ENCODE data around the gene HPCAL1. TPM values are rescaled to one million over a fixed set of nuclear protein-coding genes. Genes with fewer than 3 reads are reported as not detected.

The HPCAL1 gene
- total and polyA plus RNA-seq, 2 experiments from 2014 or later, result 8.3 to 25.4 TPM

DNA sequence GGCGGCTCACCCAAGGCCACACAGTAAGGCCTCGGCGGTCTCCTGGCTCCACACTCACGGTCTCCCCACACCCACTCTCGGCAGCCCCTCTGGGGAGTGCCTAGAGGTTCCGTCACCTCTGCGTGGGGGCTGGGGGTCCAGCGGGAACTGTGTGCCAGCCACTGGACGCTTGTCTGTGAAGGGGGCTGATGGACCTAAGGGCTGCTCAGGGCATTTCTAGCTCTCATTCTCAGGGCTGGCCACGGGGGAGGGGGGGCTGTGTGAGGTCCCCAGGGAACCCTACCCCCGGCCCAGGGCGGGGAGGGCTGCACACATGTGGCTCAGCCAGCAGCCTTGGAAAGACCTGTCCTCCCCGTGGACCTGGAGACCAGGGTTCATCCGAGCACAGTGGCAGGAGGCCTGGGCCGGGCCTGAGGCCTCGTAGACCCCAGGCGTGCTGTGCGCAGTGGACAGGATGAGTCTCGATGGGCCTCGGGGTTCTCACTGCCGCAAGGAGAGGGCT lies 172.6 kb downstream of the HPCAL1 start (continued):
- TF ChIP-seq, protein P1, sequence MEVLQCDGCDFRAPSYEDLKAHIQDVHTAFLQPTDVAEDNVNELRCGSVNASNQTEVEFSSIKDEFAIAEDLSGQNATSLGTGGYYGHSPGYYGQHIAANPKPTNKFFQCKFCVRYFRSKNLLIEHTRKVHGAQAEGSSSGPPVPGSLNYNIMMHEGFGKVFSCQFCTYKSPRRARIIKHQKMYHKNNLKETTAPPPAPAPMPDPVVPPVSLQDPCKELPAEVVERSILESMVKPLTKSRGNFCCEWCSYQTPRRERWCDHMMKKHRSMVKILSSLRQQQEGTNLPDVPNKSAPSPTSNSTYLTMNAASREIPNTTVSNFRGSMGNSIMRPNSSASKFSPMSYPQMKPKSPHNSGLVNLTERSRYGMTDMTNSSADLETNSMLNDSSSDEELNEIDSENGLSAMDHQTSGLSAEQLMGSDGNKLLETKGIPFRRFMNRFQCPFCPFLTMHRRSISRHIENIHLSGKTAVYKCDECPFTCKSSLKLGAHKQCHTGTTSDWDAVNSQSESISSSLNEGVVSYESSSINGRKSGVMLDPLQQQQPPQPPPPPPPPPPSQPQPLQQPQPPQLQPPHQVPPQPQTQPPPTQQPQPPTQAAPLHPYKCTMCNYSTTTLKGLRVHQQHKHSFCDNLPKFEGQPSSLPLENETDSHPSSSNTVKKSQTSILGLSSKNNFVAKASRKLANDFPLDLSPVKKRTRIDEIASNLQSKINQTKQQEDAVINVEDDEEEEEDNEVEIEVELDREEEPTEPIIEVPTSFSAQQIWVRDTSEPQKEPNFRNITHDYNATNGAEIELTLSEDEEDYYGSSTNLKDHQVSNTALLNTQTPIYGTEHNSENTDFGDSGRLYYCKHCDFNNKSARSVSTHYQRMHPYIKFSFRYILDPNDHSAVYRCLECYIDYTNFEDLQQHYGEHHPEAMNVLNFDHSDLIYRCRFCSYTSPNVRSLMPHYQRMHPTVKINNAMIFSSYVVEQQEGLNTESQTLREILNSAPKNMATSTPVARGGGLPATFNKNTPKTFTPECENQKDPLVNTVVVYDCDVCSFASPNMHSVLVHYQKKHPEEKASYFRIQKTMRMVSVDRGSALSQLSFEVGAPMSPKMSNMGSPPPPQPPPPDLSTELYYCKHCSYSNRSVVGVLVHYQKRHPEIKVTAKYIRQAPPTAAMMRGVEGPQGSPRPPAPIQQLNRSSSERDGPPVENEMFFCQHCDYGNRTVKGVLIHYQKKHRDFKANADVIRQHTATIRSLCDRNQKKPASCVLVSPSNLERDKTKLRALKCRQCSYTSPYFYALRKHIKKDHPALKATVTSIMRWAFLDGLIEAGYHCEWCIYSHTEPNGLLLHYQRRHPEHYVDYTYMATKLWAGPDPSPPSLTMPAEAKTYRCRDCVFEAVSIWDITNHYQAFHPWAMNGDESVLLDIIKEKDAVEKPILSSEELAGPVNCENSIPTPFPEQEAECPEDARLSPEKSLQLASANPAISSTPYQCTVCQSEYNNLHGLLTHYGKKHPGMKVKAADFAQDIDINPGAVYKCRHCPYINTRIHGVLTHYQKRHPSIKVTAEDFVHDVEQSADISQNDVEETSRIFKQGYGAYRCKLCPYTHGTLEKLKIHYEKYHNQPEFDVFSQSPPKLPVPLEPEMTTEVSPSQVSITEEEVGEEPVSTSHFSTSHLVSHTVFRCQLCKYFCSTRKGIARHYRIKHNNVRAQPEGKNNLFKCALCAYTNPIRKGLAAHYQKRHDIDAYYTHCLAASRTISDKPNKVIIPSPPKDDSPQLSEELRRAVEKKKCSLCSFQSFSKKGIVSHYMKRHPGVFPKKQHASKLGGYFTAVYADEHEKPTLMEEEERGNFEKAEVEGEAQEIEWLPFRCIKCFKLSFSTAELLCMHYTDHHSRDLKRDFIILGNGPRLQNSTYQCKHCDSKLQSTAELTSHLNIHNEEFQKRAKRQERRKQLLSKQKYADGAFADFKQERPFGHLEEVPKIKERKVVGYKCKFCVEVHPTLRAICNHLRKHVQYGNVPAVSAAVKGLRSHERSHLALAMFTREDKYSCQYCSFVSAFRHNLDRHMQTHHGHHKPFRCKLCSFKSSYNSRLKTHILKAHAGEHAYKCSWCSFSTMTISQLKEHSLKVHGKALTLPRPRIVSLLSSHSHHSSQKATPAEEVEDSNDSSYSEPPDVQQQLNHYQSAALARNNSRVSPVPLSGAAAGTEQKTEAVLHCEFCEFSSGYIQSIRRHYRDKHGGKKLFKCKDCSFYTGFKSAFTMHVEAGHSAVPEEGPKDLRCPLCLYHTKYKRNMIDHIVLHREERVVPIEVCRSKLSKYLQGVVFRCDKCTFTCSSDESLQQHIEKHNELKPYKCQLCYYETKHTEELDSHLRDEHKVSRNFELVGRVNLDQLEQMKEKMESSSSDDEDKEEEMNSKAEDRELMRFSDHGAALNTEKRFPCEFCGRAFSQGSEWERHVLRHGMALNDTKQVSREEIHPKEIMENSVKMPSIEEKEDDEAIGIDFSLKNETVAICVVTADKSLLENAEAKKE (CRISPR knock-in tag; IDR thresholded peaks at IDR 0.05), result no peak

DNA sequence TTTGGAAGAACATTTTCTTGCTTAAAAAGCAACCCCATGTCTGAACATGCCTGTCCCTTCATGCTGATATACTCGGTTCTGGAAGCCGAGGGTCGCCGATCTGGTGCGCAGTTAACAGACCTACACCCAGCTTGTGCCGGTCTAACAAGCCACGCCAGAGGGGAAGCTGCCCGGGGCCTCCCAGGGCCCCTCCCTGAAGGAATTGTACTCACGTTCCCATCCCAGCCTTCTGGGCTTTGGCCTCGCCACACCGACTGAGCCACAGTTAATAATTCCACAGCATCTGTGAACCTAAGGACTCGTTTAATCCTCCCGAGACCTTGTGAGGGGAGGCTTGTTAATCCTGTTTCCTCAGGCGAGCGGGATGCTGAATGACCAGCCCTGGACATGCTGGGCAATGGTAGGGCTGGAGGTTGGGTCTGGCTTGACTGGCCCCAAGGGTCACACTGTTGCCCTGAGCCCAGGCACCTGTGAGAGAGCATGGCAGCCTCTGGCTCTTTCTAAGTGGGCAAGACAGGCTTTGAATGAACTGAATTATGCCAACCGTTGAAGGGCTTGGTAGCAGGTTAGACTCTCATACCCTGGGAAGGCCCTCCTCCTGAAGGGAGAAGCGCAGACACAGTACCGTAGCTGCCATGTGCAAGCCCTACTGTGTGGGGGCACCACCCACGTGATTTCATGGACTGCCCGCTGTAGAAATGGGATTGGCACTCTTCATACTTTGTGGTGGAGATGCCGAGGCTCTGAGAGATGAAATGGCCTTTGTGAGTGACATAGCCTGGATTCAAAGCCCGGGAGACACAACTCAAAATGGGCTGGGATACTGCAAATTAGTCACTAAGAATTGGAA lies 173.3 kb downstream of the HPCAL1 start:
- no peak for DNase-seq (ENCODE audit: low spot score)
- Mint-ChIP-seq H3K4me3 (no peak overlapping the region), H3K4me1 (peaks cover 15% of the 10 kb centered on the region), H3K27ac (no peak overlapping the region), H3K27me3 (ENCODE audit: insufficient read depth, low read depth, poor library complexity) (peaks cover 6% of the 10 kb centered on the region), H3K9me3 (no peaks in the 10 kb centered on the region), H3K36me3 (ENCODE audit: low read depth) (no peaks in the 10 kb centered on the region)
- Histone ChIP-seq H3K27me3 (ENCODE audit: insufficient read depth) (no peaks in the 10 kb centered on the region), H3F3A (replicated peaks; ENCODE audit: low read depth) (no peaks in the 10 kb centered on the region), H3K27ac (ENCODE audit: low read depth) (no peak overlapping the region), H4K20me1 (replicated peaks; ENCODE audit: insufficient read depth) (no peaks in the 10 kb centered on the region), H3K36me3 (ENCODE audit: insufficient read depth) (no peaks in the 10 kb centered on the region), H3K9me2 (ENCODE audit: insufficient read depth) (no peaks in the 10 kb centered on the region), H3K4me3 (no peak overlapping the region), H2AFZ (no peak overlapping the region), H3K79me2 (replicated peaks; ENCODE audit: insufficient read depth) (no peaks in the 10 kb centered on the region), H3K4me2 (no peak overlapping the region), H3K4me1 (ENCODE audit: insufficient read depth) (no peaks in the 10 kb centered on the region)
- ATAC-seq, result no peak
- no peak for TF ChIP-seq EZH2phosphoT487 (IDR thresholded peaks at IDR 0.05; ENCODE audit: unreplicated experiment)
- no peak for TF ChIP-seq NANOG (IDR thresholded peaks at IDR 0.05; ENCODE audit: borderline replicate concordance)
- no peak for TF ChIP-seq STAT1 (IDR thresholded peaks at IDR 0.05; ENCODE audit: unreplicated experiment)
- no peak for TF ChIP-seq POLR2AphosphoS5 (IDR thresholded peaks at IDR 0.05; ENCODE audit: low read depth)
- TF ChIP-seq ZNF331 (CRISPR knock-in tag; IDR thresholded peaks at IDR 0.05; ENCODE audit: low read depth), result no peak
- TF ChIP-seq, protein P2, sequence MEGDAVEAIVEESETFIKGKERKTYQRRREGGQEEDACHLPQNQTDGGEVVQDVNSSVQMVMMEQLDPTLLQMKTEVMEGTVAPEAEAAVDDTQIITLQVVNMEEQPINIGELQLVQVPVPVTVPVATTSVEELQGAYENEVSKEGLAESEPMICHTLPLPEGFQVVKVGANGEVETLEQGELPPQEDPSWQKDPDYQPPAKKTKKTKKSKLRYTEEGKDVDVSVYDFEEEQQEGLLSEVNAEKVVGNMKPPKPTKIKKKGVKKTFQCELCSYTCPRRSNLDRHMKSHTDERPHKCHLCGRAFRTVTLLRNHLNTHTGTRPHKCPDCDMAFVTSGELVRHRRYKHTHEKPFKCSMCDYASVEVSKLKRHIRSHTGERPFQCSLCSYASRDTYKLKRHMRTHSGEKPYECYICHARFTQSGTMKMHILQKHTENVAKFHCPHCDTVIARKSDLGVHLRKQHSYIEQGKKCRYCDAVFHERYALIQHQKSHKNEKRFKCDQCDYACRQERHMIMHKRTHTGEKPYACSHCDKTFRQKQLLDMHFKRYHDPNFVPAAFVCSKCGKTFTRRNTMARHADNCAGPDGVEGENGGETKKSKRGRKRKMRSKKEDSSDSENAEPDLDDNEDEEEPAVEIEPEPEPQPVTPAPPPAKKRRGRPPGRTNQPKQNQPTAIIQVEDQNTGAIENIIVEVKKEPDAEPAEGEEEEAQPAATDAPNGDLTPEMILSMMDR (conservative IDR thresholded peaks at IDR 0.05; ENCODE audit: low read depth in 2 of 2), result no peak
- TF ChIP-seq, protein P3, sequence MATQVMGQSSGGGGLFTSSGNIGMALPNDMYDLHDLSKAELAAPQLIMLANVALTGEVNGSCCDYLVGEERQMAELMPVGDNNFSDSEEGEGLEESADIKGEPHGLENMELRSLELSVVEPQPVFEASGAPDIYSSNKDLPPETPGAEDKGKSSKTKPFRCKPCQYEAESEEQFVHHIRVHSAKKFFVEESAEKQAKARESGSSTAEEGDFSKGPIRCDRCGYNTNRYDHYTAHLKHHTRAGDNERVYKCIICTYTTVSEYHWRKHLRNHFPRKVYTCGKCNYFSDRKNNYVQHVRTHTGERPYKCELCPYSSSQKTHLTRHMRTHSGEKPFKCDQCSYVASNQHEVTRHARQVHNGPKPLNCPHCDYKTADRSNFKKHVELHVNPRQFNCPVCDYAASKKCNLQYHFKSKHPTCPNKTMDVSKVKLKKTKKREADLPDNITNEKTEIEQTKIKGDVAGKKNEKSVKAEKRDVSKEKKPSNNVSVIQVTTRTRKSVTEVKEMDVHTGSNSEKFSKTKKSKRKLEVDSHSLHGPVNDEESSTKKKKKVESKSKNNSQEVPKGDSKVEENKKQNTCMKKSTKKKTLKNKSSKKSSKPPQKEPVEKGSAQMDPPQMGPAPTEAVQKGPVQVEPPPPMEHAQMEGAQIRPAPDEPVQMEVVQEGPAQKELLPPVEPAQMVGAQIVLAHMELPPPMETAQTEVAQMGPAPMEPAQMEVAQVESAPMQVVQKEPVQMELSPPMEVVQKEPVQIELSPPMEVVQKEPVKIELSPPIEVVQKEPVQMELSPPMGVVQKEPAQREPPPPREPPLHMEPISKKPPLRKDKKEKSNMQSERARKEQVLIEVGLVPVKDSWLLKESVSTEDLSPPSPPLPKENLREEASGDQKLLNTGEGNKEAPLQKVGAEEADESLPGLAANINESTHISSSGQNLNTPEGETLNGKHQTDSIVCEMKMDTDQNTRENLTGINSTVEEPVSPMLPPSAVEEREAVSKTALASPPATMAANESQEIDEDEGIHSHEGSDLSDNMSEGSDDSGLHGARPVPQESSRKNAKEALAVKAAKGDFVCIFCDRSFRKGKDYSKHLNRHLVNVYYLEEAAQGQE (IDR thresholded peaks at IDR 0.05; ENCODE audit: unreplicated experiment), result no peak

Measured in GM23338 (cell line).